Peyer's patch (tissue), 4 donors: ENCODE data around the gene ASPHD2. TPM values are rescaled to one million over a fixed set of nuclear protein-coding genes. Genes with fewer than 3 reads are reported as not detected.
A peak's percentile ranks its signal among the peaks of the same experiment; 100 is the strongest.

Experiments
- DNase-seq, 3 donors: peaks; one replicate each; pipeline ENCODE4 v3.0.0-alpha.2; 2017 to 2019
- H3K27ac ChIP-seq, 4 donors: fragments of 200-600 bp; sonication (generic); one replicate each; pipeline ENCODE4 v1.5.1; 2016 to 2019
- H3K27me3 ChIP-seq, 2 donors: fragments of 200-600 bp; sonication (generic); one replicate each; pipeline ENCODE4 v1.5.1; 2019
- H3K36me3 ChIP-seq, 3 donors: fragments of 200-600 bp; sonication (generic); one replicate each; pipeline ENCODE4 v1.5.1; 2016 to 2019
- H3K4me1 ChIP-seq, 4 donors: fragments of 200-600 bp; sonication (generic); one replicate each; pipeline ENCODE4 v1.5.1; 2016 to 2019
- H3K4me3 ChIP-seq, 4 donors: fragments of 200-600 bp; sonication (generic); 1 replicate in 3 of 4; 2 replicates in 1 of 4; pipeline ENCODE4 v1.5.1; 2016 to 2019; ENCODE audit warnings: mild to moderate bottlenecking in 1 of 4
- H3K9me3 ChIP-seq, 4 donors: fragments of 200-600 bp; sonication (generic); one replicate each; pipeline ENCODE4 v1.5.1; 2016 to 2019; ENCODE audit warnings: mild to moderate bottlenecking in 1 of 4
- CTCF ChIP-seq, 6 experiments: fragments of 450-650 bp in 4 of 6; fragments of 200-600 bp in 2 of 6; sonication (generic) in 1 of 6; IDR thresholded peaks; one replicate each; pipeline ENCODE4 v1.5.1; 2017 to 2019; ENCODE audit warnings: antibody characterized with exemption in 6 of 6, mild to moderate bottlenecking in 3 of 6, moderate library complexity in 1 of 6
- POLR2A ChIP-seq, 2 donors: fragments of 450-650 bp; IDR thresholded peaks; one replicate each; pipeline ENCODE4 v1.5.1; 2017; ENCODE audit warnings: antibody characterized with exemption in 2 of 2, mild to moderate bottlenecking in 2 of 2, moderate library complexity in 2 of 2
- total RNA-seq, 4 donors: library from RNA; depleted of rRNA; stranded (reverse); fragments of >200 nt; gene quantifications; one replicate each; pipeline ENCODE4 v1.1.0, GENCODE V29; 2016

Gene ASPHD2
- total RNA-seq, 4 donors from 2014 or later = 0.95 to 6.6 (median 1.4) TPM

GRCh38 chr22:26460202-26460601 is 31.1 kb downstream of the ASPHD2 start:
- Histone ChIP-seq H3K27me3 (no peaks in the 10 kb centered on the region), H3K36me3 (peaks cover 0 to 65% (median 0%) of the 10 kb centered on the region in 3 donors), H3K27ac (no peak overlapping the region), H3K9me3 (no peaks in the 10 kb centered on the region), H3K4me1 (peaks cover 0 to 6% (median 0%) of the 10 kb centered on the region in 4 donors), H3K4me3 (no peak overlapping the region)
- TF ChIP-seq POLR2A (IDR thresholded peaks at IDR 0.05) = no peak
- TF ChIP-seq CTCF (IDR thresholded peaks at IDR 0.05) = no peak
- no peak for DNase-seq

GRCh38 chr22:26461188-26461810 is 32.2 kb downstream of the ASPHD2 start:
- Histone ChIP-seq H3K4me3 (no peak overlapping the region), H3K36me3 (peaks cover 0 to 68% (median 0%) of the 10 kb centered on the region in 3 donors), H3K27me3 (no peaks in the 10 kb centered on the region), H3K9me3 (no peaks in the 10 kb centered on the region), H3K4me1 (peaks cover 0 to 6% (median 0%) of the 10 kb centered on the region in 4 donors), H3K27ac (no peak overlapping the region)
- TF ChIP-seq POLR2A (IDR thresholded peaks at IDR 0.05) (no peak), CTCF (IDR thresholded peaks at IDR 0.05) (peak; percentile 4 to 76 (median 74))
- peak; percentile 56 to 85 (median 70) for DNase-seq

GRCh38 chr22:26462051-26462450 is 33.0 kb downstream of the ASPHD2 start:
- no peak overlapping the region for H3K4me3 ChIP-seq
- H3K4me1 ChIP-seq = peaks cover 0 to 6% (median 0%) of the 10 kb centered on the region in 4 donors
- DNase-seq = no peak
- no peak for TF ChIP-seq POLR2A (IDR thresholded peaks at IDR 0.05)
- no peak for TF ChIP-seq CTCF (IDR thresholded peaks at IDR 0.05)
- peaks cover 0 to 69% (median 0%) of the 10 kb centered on the region in 3 donors for H3K36me3 ChIP-seq
- no peaks in the 10 kb centered on the region for H3K9me3 ChIP-seq
- H3K27me3 ChIP-seq = no peaks in the 10 kb centered on the region
- H3K27ac ChIP-seq = no peak overlapping the region

GRCh38 chr22:26462641-26463040 is 33.6 kb downstream of the ASPHD2 start:
- Histone ChIP-seq H3K4me1 (peaks cover 0 to 6% (median 0%) of the 10 kb centered on the region in 4 donors), H3K27me3 (no peaks in the 10 kb centered on the region), H3K9me3 (no peaks in the 10 kb centered on the region), H3K27ac (no peak overlapping the region), H3K4me3 (no peak overlapping the region), H3K36me3 (peaks cover 0 to 69% (median 0%) of the 10 kb centered on the region in 3 donors)
- DNase-seq = no peak
- no peak for TF ChIP-seq CTCF (IDR thresholded peaks at IDR 0.05)
- TF ChIP-seq POLR2A (IDR thresholded peaks at IDR 0.05) = no peak

GRCh38 chr22:26463101-26463661 is 34.1 kb downstream of the ASPHD2 start:
- H3K27ac ChIP-seq = no peak overlapping the region
- no peak for TF ChIP-seq POLR2A (IDR thresholded peaks at IDR 0.05)
- TF ChIP-seq CTCF (IDR thresholded peaks at IDR 0.05) = no peak

More at GRCh38 chr22:26463101-26463661, 34.1 kb downstream of the ASPHD2 start:
- no peak overlapping the region for H3K4me3 ChIP-seq
- H3K9me3 ChIP-seq = no peaks in the 10 kb centered on the region
- no peaks in the 10 kb centered on the region for H3K27me3 ChIP-seq
- peaks cover 0 to 6% (median 0%) of the 10 kb centered on the region in 4 donors for H3K4me1 ChIP-seq
- no peak for DNase-seq
- H3K36me3 ChIP-seq = peaks cover 0 to 69% (median 0%) of the 10 kb centered on the region in 3 donors
